OCI-LY3 (cell line): ENCODE results near the gene PCDHA3.

Source experiments
- CTCF ChIP-seq: fragments of 200-600, 300-600 bp; sonication (generic); IDR thresholded peaks from 2 replicates; pipeline ENCODE4 v1.5.1; 2014; ENCODE audit warnings: antibody characterized with exemption, low read length, low read depth
- EZH2phosphoT487 ChIP-seq: fragments of 200-600 bp; shearing (Covaris generic); IDR thresholded peaks from 2 replicates; pipeline ENCODE4 v1.6.1; 2018; ENCODE audit warnings: antibody characterized with exemption, mixed run types, low read depth

GRCh38 chr5:140808889-140809291, 8.0 kb downstream of the PCDHA3 start:
- TF ChIP-seq CTCF (no peak), EZH2phosphoT487 (no peak)
